Measurements from ENCODE around the gene PANK4.

The PANK4 gene

GRCh38 chr1:2508751-2509150 lies 17.6 kb downstream of the PANK4 start:
- no peak for FAIRE-seq

GRCh38 chr1:2508180-2508579 lies 18.2 kb downstream of the PANK4 start:
- no peak for FAIRE-seq

GRCh38 chr1:2507744-2508155 lies 18.6 kb downstream of the PANK4 start:
- FAIRE-seq: no peak

GRCh38 chr1:2506901-2507565 lies 19.4 kb downstream of the PANK4 start:
- FAIRE-seq: no peak

GRCh38 chr1:2506007-2506860 lies 20.2 kb downstream of the PANK4 start:
- FAIRE-seq: no peak

- no peak for FAIRE-seq
Observed at GRCh38 chr1:2505461-2505994, 20.9 kb downstream of the PANK4 start.

GRCh38 chr1:2504949-2505272 lies 21.5 kb downstream of the PANK4 start:
- FAIRE-seq: no peak

- FAIRE-seq: no peak
Observed at GRCh38 chr1:2504225-2504948, 22.0 kb downstream of the PANK4 start.

- FAIRE-seq: no peak
Observed at GRCh38 chr1:2503554-2504224, 22.7 kb downstream of the PANK4 start.

- no peak for FAIRE-seq
Observed at GRCh38 chr1:2502661-2503553, 23.5 kb downstream of the PANK4 start.

GRCh38 chr1:2502210-2502609 lies 24.2 kb downstream of the PANK4 start:
- no peak for FAIRE-seq

- FAIRE-seq: no peak
Observed at GRCh38 chr1:2501820-2502119, 24.6 kb downstream of the PANK4 start.

- no peak for FAIRE-seq
Observed at GRCh38 chr1:2501041-2501819, 25.2 kb downstream of the PANK4 start.

- no peak for FAIRE-seq
Observed at GRCh38 chr1:2499986-2500596, 26.3 kb downstream of the PANK4 start.

- no peak for FAIRE-seq
Observed at GRCh38 chr1:2499260-2499659, 27.1 kb downstream of the PANK4 start.

- no peak for FAIRE-seq
Observed at GRCh38 chr1:2498648-2499047, 27.7 kb downstream of the PANK4 start.

- no peak for FAIRE-seq
Observed at GRCh38 chr1:2497891-2498290, 28.5 kb downstream of the PANK4 start.

- FAIRE-seq: no peak
Observed at GRCh38 chr1:2496746-2497145, 29.6 kb downstream of the PANK4 start.

GRCh38 chr1:2496087-2496622 lies 30.2 kb downstream of the PANK4 start:
- FAIRE-seq: no peak

- no peak for FAIRE-seq
Observed at GRCh38 chr1:2495546-2495945, 30.9 kb downstream of the PANK4 start.
